Measurements from ENCODE around the gene PRR7. TPM values are rescaled to one million over a fixed set of nuclear protein-coding genes. Genes with fewer than 3 reads are reported as not detected.

PRR7 gene
- total and polyA plus RNA-seq, 2 experiments from 2014 or later, result 27.1 to 29.0 TPM

DNA sequence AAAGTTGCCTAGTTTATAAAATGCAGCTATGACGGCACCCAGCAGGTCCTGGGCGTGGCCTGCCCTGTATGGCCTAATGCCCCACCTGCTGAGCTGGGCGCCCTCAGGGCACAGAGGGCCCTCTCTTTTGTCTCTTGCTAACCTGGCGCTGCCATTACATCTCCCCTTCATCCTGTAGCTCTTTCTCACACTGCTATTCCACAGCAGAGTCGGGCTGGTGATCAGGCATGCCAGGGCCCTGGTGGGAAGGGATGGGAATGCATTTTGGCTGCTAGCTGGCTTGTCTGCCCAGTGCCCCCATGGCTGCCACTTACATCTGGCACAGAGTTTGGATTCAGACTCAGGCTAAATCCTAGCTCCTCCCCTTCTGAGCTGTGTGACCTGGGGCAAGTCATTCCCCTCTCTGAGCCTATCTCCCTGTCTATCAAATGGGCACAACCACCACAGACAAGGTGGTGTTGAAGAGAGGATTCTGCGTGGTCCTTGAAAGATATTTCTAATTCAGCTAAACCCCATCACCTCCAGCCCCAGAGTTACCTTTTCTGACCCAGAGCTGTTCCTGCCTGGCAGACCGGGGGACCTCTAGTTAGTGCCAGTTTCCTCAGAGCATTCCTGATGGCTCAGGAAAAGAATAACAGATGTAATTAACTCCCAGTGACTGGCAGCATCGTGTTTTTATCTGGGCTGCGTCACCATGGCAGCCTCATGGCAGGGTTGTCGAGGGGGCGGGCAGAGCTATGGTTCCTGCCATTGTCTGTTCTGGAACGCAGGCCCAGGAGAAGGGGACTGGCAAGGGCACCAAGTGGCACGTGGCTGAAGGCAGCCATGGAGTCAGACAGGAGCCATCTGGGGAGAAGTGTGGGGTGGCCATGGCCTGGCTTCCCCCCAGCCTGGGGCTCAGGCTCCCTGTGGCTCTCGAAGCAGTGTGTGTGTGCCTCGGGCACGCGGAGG, 6.3 kb downstream of the PRR7 start:
- peaks cover 9% of the 10 kb centered on the region for H3K4me1 ChIP-seq (ENCODE audit: low read depth)
- DNase-seq (ENCODE audit: low read depth in 1 of 2, low spot score in 1 of 2), result no peak

DNA sequence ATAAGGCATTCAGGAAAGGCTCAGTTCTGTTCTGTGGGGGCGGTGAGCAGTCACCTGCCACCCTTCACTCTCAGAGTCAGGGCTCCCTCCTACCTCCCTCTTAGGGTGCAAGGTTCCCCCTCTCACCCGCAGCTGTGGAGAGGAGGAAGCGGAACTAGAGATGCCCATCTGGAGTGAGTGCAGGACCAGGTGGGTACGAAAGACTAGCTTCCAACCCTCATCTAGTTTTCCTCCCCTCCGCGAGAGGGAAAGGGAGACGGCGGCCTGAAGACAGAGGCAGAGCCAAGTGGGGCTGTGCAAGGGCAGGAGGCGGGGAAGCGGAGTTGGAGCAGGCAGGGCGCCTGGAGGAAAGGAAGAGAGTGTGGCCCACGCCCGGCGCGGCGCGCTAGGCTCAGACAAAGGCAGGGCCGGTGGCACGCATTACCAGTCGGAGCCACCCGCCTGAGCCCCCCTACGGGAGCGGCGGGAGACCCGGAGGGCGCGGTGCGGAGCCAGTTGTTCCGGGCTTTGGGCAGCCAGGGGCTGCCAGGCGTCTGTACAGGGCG, 7.3 kb downstream of the PRR7 start:
- H3K4me3 ChIP-seq, result peak overlapping the region; percentile 54
- peaks cover 8% of the 10 kb centered on the region for H3K27me3 ChIP-seq
- H3K27ac ChIP-seq, result no peak overlapping the region
- peak; percentile 46 to 52 for DNase-seq (ENCODE audit: low read depth in 1 of 2, low spot score in 1 of 2)
- TF ChIP-seq, protein P1, sequence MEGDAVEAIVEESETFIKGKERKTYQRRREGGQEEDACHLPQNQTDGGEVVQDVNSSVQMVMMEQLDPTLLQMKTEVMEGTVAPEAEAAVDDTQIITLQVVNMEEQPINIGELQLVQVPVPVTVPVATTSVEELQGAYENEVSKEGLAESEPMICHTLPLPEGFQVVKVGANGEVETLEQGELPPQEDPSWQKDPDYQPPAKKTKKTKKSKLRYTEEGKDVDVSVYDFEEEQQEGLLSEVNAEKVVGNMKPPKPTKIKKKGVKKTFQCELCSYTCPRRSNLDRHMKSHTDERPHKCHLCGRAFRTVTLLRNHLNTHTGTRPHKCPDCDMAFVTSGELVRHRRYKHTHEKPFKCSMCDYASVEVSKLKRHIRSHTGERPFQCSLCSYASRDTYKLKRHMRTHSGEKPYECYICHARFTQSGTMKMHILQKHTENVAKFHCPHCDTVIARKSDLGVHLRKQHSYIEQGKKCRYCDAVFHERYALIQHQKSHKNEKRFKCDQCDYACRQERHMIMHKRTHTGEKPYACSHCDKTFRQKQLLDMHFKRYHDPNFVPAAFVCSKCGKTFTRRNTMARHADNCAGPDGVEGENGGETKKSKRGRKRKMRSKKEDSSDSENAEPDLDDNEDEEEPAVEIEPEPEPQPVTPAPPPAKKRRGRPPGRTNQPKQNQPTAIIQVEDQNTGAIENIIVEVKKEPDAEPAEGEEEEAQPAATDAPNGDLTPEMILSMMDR (IDR thresholded peaks at IDR 0.05; ENCODE audit: low read depth, low read length), result no peak
- H3K36me3 ChIP-seq, result peaks cover 2% of the 10 kb centered on the region
- H3K4me1 ChIP-seq (ENCODE audit: low read depth), result peaks cover 9% of the 10 kb centered on the region
- H3K9me3 ChIP-seq (ENCODE audit: low read depth), result no peaks in the 10 kb centered on the region

More for the DNA sequence above, 6.3 kb downstream of the PRR7 start:
- Histone ChIP-seq H3K4me3 (no peak overlapping the region), H3K36me3 (no peaks in the 10 kb centered on the region), H3K27me3 (peaks cover 8% of the 10 kb centered on the region), H3K27ac (no peak overlapping the region), H3K9me3 (ENCODE audit: low read depth) (no peaks in the 10 kb centered on the region)
- TF ChIP-seq, protein P1 (IDR thresholded peaks at IDR 0.05; ENCODE audit: low read depth, low read length), result no peak

DNA sequence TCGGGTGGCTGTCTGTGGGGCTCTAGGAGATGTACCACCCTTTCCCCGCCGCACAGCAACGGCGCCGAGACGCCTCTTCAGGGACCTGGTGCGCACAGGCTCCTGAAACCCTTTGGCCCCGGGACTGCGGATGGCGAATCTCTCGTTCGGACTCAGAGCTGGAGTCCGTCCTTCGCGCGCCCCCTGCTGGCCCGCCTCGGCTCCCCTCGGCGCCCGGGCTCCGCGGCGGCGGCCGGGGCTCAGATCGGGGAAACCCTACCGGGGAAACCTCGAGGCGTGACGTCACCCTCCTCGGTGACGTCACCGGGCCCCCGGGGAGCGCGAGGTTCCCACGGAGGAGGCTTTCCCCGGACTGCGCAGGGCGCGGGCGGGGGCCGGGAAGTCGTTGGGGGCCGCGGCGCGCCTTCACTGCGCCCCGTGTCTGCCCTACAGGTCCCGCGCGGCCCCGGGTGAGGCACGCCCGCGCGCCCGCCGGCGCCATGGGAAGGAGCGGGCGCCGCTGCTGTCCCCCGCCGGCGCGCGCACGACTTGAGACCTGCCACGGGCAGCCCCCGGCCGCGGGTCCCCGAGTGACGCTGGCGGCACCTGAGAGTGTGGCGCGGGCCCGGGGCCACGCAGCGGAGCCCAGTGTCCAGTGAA, 7.9 kb downstream of the PRR7 start:
- Histone ChIP-seq H3K27ac (peak overlapping the region; percentile 41), H3K4me1 (ENCODE audit: low read depth) (peaks cover 9% of the 10 kb centered on the region)

DNA sequence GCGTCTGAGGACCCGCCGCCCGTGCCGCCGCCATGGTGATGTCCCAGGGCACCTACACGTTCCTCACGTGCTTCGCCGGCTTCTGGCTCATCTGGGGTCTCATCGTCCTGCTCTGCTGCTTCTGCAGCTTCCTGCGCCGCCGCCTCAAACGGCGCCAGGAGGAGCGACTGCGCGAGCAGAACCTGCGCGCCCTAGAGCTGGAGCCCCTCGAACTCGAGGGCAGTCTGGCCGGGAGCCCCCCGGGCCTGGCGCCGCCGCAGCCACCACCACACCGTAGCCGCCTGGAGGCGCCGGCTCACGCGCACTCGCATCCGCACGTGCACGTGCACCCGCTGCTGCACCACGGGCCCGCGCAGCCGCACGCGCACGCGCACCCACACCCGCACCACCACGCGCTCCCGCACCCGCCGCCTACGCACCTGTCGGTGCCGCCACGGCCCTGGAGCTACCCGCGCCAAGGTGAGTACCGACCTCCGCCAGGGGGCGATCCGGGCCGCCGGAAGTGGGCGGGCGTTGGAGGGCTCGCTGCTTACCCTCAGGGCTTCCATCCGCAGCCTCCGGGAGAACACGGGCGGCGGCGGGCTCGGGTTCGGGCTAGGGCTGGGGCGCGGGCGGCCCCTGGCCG, 8.5 kb downstream of the PRR7 start:
- H3K27ac ChIP-seq, result peak overlapping the region; percentile 41
- TF ChIP-seq, protein P1 (IDR thresholded peaks at IDR 0.05; ENCODE audit: low read depth, low read length), result peak; percentile 60
- peak overlapping the region; percentile 54 for H3K4me3 ChIP-seq
- H3K9me3 ChIP-seq (ENCODE audit: low read depth), result no peaks in the 10 kb centered on the region
- H3K36me3 ChIP-seq, result peaks cover 10% of the 10 kb centered on the region
- peaks cover 9% of the 10 kb centered on the region for H3K4me1 ChIP-seq (ENCODE audit: low read depth)
- H3K27me3 ChIP-seq, result peaks cover 8% of the 10 kb centered on the region
- peak; percentile 68 to 90 for DNase-seq (ENCODE audit: low read depth in 1 of 2, low spot score in 1 of 2)

More for the DNA sequence above, 7.9 kb downstream of the PRR7 start:
- no peaks in the 10 kb centered on the region for H3K9me3 ChIP-seq (ENCODE audit: low read depth)
- H3K27me3 ChIP-seq, result peaks cover 8% of the 10 kb centered on the region
- TF ChIP-seq, protein P1 (IDR thresholded peaks at IDR 0.05; ENCODE audit: low read depth, low read length), result peak; percentile 87
- DNase-seq (ENCODE audit: low read depth in 1 of 2, low spot score in 1 of 2), result peak; percentile 92 to 94
- peak overlapping the region; percentile 54 for H3K4me3 ChIP-seq
- H3K36me3 ChIP-seq, result peaks cover 5% of the 10 kb centered on the region

Measured in cardiac muscle cell (in vitro differentiated cells and primary cell).